WTC11 (cell line): ENCODE results near the gene RCAN1. TPM values are rescaled to one million over a fixed set of nuclear protein-coding genes. Genes with fewer than 3 reads are reported as not detected.
A peak's percentile ranks its signal among the peaks of the same experiment; 100 is the strongest.
"Not testable (repeated sequence)": the region's sequence is repeated elsewhere in the genome, so short reads cannot be mapped to it uniquely, and the experiment has no call there.

ENCODE experiments used
- ATAC-seq: fragments of 200-7000 bp; cut with Tn5 transposase; 2 replicates; pipeline ENCODE4 v1.10.0; 2021; ENCODE audit warnings: mild to moderate bottlenecking, moderate library complexity
- CTCF ChIA-PET: fragments of 300-600 bp; sonication (Branson Sonifier 250); formaldehyde crosslinking; loops from one replicate; lab custom pipeline; 2021; ENCODE audit warnings: antibody characterized with exemption; lab: Charles Lee
- POLR2A ChIA-PET: fragments of 350-600 bp; sonication (Branson Sonifier 250); formaldehyde crosslinking; loops from one replicate; lab custom pipeline; 2021; ENCODE audit warnings: antibody characterized with exemption; lab: Charles Lee
- DNase-seq: peaks from one replicate; pipeline ENCODE4 v3.0.0; 2021; ENCODE audit warnings: low spot score
- H3K27ac Mint-ChIP-seq: 2 replicates; pipeline ENCODE4 v1.8.0; 2021; ENCODE audit warnings: mixed read lengths
- H3K27me3 Mint-ChIP-seq: 2 replicates; pipeline ENCODE4 v1.8.0; 2021; ENCODE audit warnings: low read depth, mild to moderate bottlenecking, moderate library complexity, mixed read lengths
- H3K36me3 Mint-ChIP-seq: 2 replicates; pipeline ENCODE4 v1.8.0; 2021; ENCODE audit warnings: mixed read lengths
- H3K4me1 Mint-ChIP-seq: 2 replicates; pipeline ENCODE4 v1.8.0; 2022; ENCODE audit warnings: mixed read lengths
- H3K4me3 Mint-ChIP-seq: 2 replicates; pipeline ENCODE4 v1.8.0; 2021; ENCODE audit warnings: mild to moderate bottlenecking, moderate library complexity, mixed read lengths
- H3K9me3 Mint-ChIP-seq: 2 replicates; pipeline ENCODE4 v1.8.0; 2021; ENCODE audit warnings: mixed read lengths
- ARID4B ChIP-seq: sonication (generic); formaldehyde crosslinking; IDR thresholded peaks from 2 replicates; pipeline ENCODE4 v1.8.0; 2023; ENCODE audit warnings: missing genetic modification reagents, mild to moderate bottlenecking, borderline replicate concordance
- ATF3 ChIP-seq: sonication (generic); formaldehyde crosslinking; conservative IDR thresholded peaks from 2 replicates; pipeline ENCODE4 v1.8.1; 2022; ENCODE audit warnings: mild to moderate bottlenecking, missing genetic modification reagents
- ATF6 ChIP-seq: sonication (generic); formaldehyde crosslinking; IDR thresholded peaks from 2 replicates; pipeline ENCODE4 v1.8.1; 2023; ENCODE audit warnings: mild to moderate bottlenecking, missing genetic modification reagents
- CREB1 ChIP-seq: sonication (generic); formaldehyde crosslinking; IDR thresholded peaks from 2 replicates; pipeline ENCODE4 v1.8.0; 2023; ENCODE audit warnings: mild to moderate bottlenecking, missing genetic modification reagents
- KAT7 ChIP-seq: sonication (generic); formaldehyde crosslinking; IDR thresholded peaks from 2 replicates; pipeline ENCODE4 v1.8.1; 2023; ENCODE audit warnings: missing genetic modification reagents, mild to moderate bottlenecking, borderline replicate concordance
- OVOL2 ChIP-seq: fragments of 250-450 bp; sonication (Bioruptor Pico); IDR thresholded peaks from 2 replicates; pipeline ENCODE4 v1.9.0; 2021; ENCODE audit warnings: mild to moderate bottlenecking, borderline replicate concordance
- PRRX2 ChIP-seq: fragments of 250-450 bp; sonication (Bioruptor Pico); IDR thresholded peaks from 2 replicates; pipeline ENCODE4 v1.8.0; 2021; ENCODE audit warnings: mild to moderate bottlenecking
- SMAD4 ChIP-seq: sonication (generic); formaldehyde crosslinking; IDR thresholded peaks from 2 replicates; pipeline ENCODE4 v1.8.0; 2022; ENCODE audit warnings: mild to moderate bottlenecking, missing genetic modification reagents
- SOX15 ChIP-seq: fragments of 250-450 bp; sonication (Bioruptor Pico); IDR thresholded peaks from 2 replicates; pipeline ENCODE4 v1.9.0; 2021; ENCODE audit warnings: mild to moderate bottlenecking
- STAT6 ChIP-seq: sonication (generic); formaldehyde crosslinking; conservative IDR thresholded peaks from 2 replicates; pipeline ENCODE4 v1.8.1; 2023; ENCODE audit warnings: mild to moderate bottlenecking, low read depth, missing genetic modification reagents, moderate library complexity
- TEAD4 ChIP-seq: sonication (generic); formaldehyde crosslinking; IDR thresholded peaks from 2 replicates; pipeline ENCODE4 v1.8.0; 2022; ENCODE audit warnings: mild to moderate bottlenecking, missing genetic modification reagents
- TP53 ChIP-seq: sonication (generic); formaldehyde crosslinking; IDR thresholded peaks from 2 replicates; pipeline ENCODE4 v1.8.1; 2023; ENCODE audit warnings: mild to moderate bottlenecking, missing genetic modification reagents
- ZNF232 ChIP-seq: sonication (generic); formaldehyde crosslinking; IDR thresholded peaks from 2 replicates; pipeline ENCODE4 v1.8.0; 2022; ENCODE audit warnings: mild to moderate bottlenecking, missing genetic modification reagents
- ZNF263 ChIP-seq: sonication (generic); formaldehyde crosslinking; IDR thresholded peaks from 2 replicates; pipeline ENCODE4 v1.8.1; 2022; ENCODE audit warnings: low read depth, mild to moderate bottlenecking, moderate library complexity, missing genetic modification reagents
- ZNF281 ChIP-seq: sonication (generic); formaldehyde crosslinking; IDR thresholded peaks from 2 replicates; pipeline ENCODE4 v1.8.0; 2023; ENCODE audit warnings: mild to moderate bottlenecking, missing genetic modification reagents
- ZNF317 ChIP-seq: sonication (generic); formaldehyde crosslinking; IDR thresholded peaks from 2 replicates; pipeline ENCODE4 v1.8.1; 2023; ENCODE audit warnings: low read depth, mild to moderate bottlenecking, moderate library complexity, missing genetic modification reagents, borderline replicate concordance
- ZNF416 ChIP-seq: fragments of 250-450 bp; sonication (Bioruptor Pico); IDR thresholded peaks from 2 replicates; pipeline ENCODE4 v1.9.0; 2021; ENCODE audit warnings: mild to moderate bottlenecking, inconsistent platforms
- ZNF425 ChIP-seq: fragments of 250-450 bp; sonication (Bioruptor Pico); conservative IDR thresholded peaks from 2 replicates; pipeline ENCODE4 v1.9.0; 2021; ENCODE audit warnings: mild to moderate bottlenecking
- ZNF512 ChIP-seq: sonication (generic); formaldehyde crosslinking; IDR thresholded peaks from 2 replicates; pipeline ENCODE4 v1.8.1; 2022; ENCODE audit warnings: missing genetic modification reagents, borderline replicate concordance
- total RNA-seq: library from RNA; stranded (reverse); gene quantifications from 3 replicates; pipeline ENCODE4 v1.2.3, GENCODE V29; 2021

RCAN1 gene
- total RNA-seq, 1 experiment from 2014 or later = 5.9 TPM

- ATAC-seq (no peak), DNase-seq (no peak)
- peaks cover 37% of the 10 kb centered on the region for H3K9me3 Mint-ChIP-seq
- ChIA-PET POLR2A (interaction anchor here (1.5 kb wide), 1 partner anchor 9 kb away, joined by 5 read pairs; no protein-coding TSS in a partner anchor), CTCF (interaction anchor here (0.7 to 2.9 kb wide), 4 partner anchors 10 to 104 kb away, joined by 4 to 13 read pairs (median 8); no protein-coding TSS in a partner anchor)
- H3K27me3 Mint-ChIP-seq = peaks cover 6% of the 10 kb centered on the region
- H3K4me1 Mint-ChIP-seq = no peaks in the 10 kb centered on the region
- no peak overlapping the region for H3K4me3 Mint-ChIP-seq
- H3K36me3 Mint-ChIP-seq = peaks cover 11% of the 10 kb centered on the region; the same call in 1 of the 2 replicates
- TF ChIP-seq CREB1 (CRISPR knock-in tag) = no peak
- no peak for TF ChIP-seq ZNF512
- TF ChIP-seq ZNF232 = no peak
- TF ChIP-seq ZNF263 (CRISPR knock-in tag) = no peak
- no peak for TF ChIP-seq ATF6 (CRISPR knock-in tag)
- TF ChIP-seq ATF3 (CRISPR knock-in tag) = no peak
- TF ChIP-seq OVOL2 (CRISPR knock-in tag) = no peak
- no peak for TF ChIP-seq SOX15 (CRISPR knock-in tag)
- TF ChIP-seq ZNF425 (CRISPR knock-in tag) = no peak
- no peak for TF ChIP-seq ZNF416 (CRISPR knock-in tag)
- no peak for TF ChIP-seq STAT6 (CRISPR knock-in tag)
- TF ChIP-seq KAT7 (CRISPR knock-in tag) = no peak
- no peak for TF ChIP-seq SMAD4 (CRISPR knock-in tag)
- no peak for TF ChIP-seq ZNF317 (CRISPR knock-in tag)
- TF ChIP-seq TEAD4 (CRISPR knock-in tag) = no peak
- TF ChIP-seq PRRX2 (CRISPR knock-in tag) = no peak
- no peak for TF ChIP-seq TP53 (CRISPR knock-in tag)
- TF ChIP-seq ARID4B (CRISPR knock-in tag) = no peak
- no peak for TF ChIP-seq ZNF281 (CRISPR knock-in tag)
- H3K27ac Mint-ChIP-seq = no peak overlapping the region
Measured at GRCh38 chr21:34498623-34499022, 116.3 kb downstream of the RCAN1 start.

- H3K4me1 Mint-ChIP-seq, POLR2A ChIA-PET, CTCF ChIA-PET, DNase-seq, H3K4me3 Mint-ChIP-seq, H3K9me3 Mint-ChIP-seq, H3K36me3 Mint-ChIP-seq, H3K27me3 Mint-ChIP-seq, H3K27ac Mint-ChIP-seq: not testable (repeated sequence)
- peak; percentile 76 for ATAC-seq
Measured at GRCh38 chr21:34483854-34484253, 131.1 kb downstream of the RCAN1 start.
